Caco-2 (cell line): Measurements from ENCODE around the gene DPF3. TPM values are rescaled to one million over a fixed set of nuclear protein-coding genes. Genes with fewer than 3 reads are reported as not detected.

Experiments used
- BruUV-seq: library from RNA; stranded (reverse); fragments of 400-500 nt; replicated peaks from 2 replicates; lab custom pipeline; 2021; lab: Mats Ljungman, UMichigan
- CTCF ChIA-PET: fragments of 300-600 bp; sonication (Branson Sonifier 250); formaldehyde crosslinking; loops from one replicate; lab custom pipeline; 2022; ENCODE audit warnings: antibody characterized with exemption; lab: Charles Lee
- POLR2A ChIA-PET: fragments of 300-600 bp; sonication (Branson Sonifier 250); formaldehyde crosslinking; loops from one replicate; lab custom pipeline; 2022; ENCODE audit warnings: antibody characterized with exemption; lab: Charles Lee
- DNase-seq, 2 experiments: peaks; one replicate each; pipeline versions ENCODE4 v3.0.0 to v3.0.0-alpha.2; 2020 to 2022
- H3K27me3 ChIP-seq: replicated peaks from 2 replicates; pipeline ENCODE4 v1.6.0; 2011; ENCODE audit warnings: low read length; ENCODE audit not compliant: control insufficient read depth, insufficient read depth
- H3K36me3 ChIP-seq: 2 replicates; pipeline ENCODE4 v1.5.1; 2011; ENCODE audit warnings: low read length; ENCODE audit not compliant: control insufficient read depth, insufficient read depth
- H3K4me1 ChIP-seq: fragments of 250-450 bp; sonication (Bioruptor Pico); 2 replicates; pipeline ENCODE4 v1.5.1; 2020; ENCODE audit warnings: mild to moderate bottlenecking
- H3K4me3 ChIP-seq: 2 replicates; pipeline ENCODE4 v1.5.1; 2011; ENCODE audit warnings: low read depth, mild to moderate bottlenecking, control low read depth, low read length
- H3K9me3 ChIP-seq: fragments of 250-450 bp; sonication (Bioruptor Pico); 2 replicates; pipeline ENCODE4 v1.5.1; 2020; ENCODE audit warnings: mild to moderate bottlenecking, moderate library complexity
- H3K27ac Mint-ChIP-seq: one replicate; pipeline ENCODE4 v1.8.0; 2022; ENCODE audit warnings: mixed read lengths; ENCODE audit not compliant: unreplicated experiment
- H3K27me3 Mint-ChIP-seq: one replicate; pipeline ENCODE4 v1.8.0; 2022; ENCODE audit warnings: mixed read lengths; ENCODE audit not compliant: insufficient read depth, unreplicated experiment
- H3K36me3 Mint-ChIP-seq: one replicate; pipeline ENCODE4 v1.8.0; 2022; ENCODE audit warnings: mild to moderate bottlenecking, mixed read lengths; ENCODE audit not compliant: insufficient read depth, unreplicated experiment
- H3K4me1 Mint-ChIP-seq: one replicate; pipeline ENCODE4 v1.8.0; 2022; ENCODE audit warnings: low read depth, mixed read lengths; ENCODE audit not compliant: unreplicated experiment
- H3K4me3 Mint-ChIP-seq: one replicate; pipeline ENCODE4 v1.8.0; 2022; ENCODE audit warnings: mild to moderate bottlenecking, moderate library complexity, mixed read lengths; ENCODE audit not compliant: unreplicated experiment
- H3K9me3 Mint-ChIP-seq: one replicate; pipeline ENCODE4 v1.8.0; 2022; ENCODE audit warnings: mixed read lengths; ENCODE audit not compliant: unreplicated experiment
- CTCF ChIP-seq, 2 experiments: fragments of 200-600 bp in 1 of 2; IDR thresholded peaks; 1 replicate in 1 of 2; 2 replicates in 1 of 2; pipeline versions ENCODE4 v1.5.1 to v1.8.0; 2011 to 2022; ENCODE audit warnings: antibody characterized with exemption in 1 of 2, control low read depth in 1 of 2, inconsistent platforms in 1 of 2, low read depth in 1 of 2, low read length in 1 of 2, mild to moderate bottlenecking in 1 of 2, moderate library complexity in 1 of 2; ENCODE audit not compliant: insufficient read depth in 1 of 2, severe bottlenecking in 1 of 2, unreplicated experiment in 1 of 2
- intact Hi-C: fragments of 100-400 bp; cut with micrococcal nuclease; formaldehyde crosslinking; loops from one replicate; pipeline ENCODE4 v1.10.0; 2022; ENCODE audit not compliant: unreplicated experiment
- total RNA-seq: library from RNA; stranded (reverse); gene quantifications from 2 replicates; pipeline ENCODE4 v1.2.3, GENCODE V29; 2022

DPF3 gene
- total RNA-seq, 1 experiment from 2014 or later: not detected

GRCh38 chr14:72849222-72849621 is 44.7 kb downstream of the DPF3 start:
- Mint-ChIP-seq H3K4me1 (peaks cover 8% of the 10 kb centered on the region), H3K27me3 (peaks cover 7% of the 10 kb centered on the region), H3K9me3 (no peaks in the 10 kb centered on the region), H3K36me3 (no peaks in the 10 kb centered on the region), H3K27ac (no peak overlapping the region), H3K4me3 (no peak overlapping the region)
- ChIA-PET CTCF (no interaction called here), POLR2A (no interaction called here)
- Histone ChIP-seq H3K36me3 (no peaks in the 10 kb centered on the region), H3K27me3 (no peaks in the 10 kb centered on the region), H3K9me3 (no peaks in the 10 kb centered on the region), H3K4me3 (no peak overlapping the region), H3K4me1 (no peaks in the 10 kb centered on the region)
- no peak for DNase-seq
- intact Hi-C loops: no loop called here
- no TSS peak for BruUV-seq
- TF ChIP-seq CTCF (IDR thresholded peaks at IDR 0.05; ENCODE audit: insufficient read depth in 1 of 2, low read depth in 1 of 2, low read length in 1 of 2, severe bottlenecking in 1 of 2, unreplicated experiment in 1 of 2): no peak

- Mint-ChIP-seq H3K4me3 (no peak overlapping the region), H3K4me1 (peaks cover 8% of the 10 kb centered on the region), H3K9me3 (no peaks in the 10 kb centered on the region), H3K27ac (no peak overlapping the region), H3K27me3 (peaks cover 7% of the 10 kb centered on the region), H3K36me3 (no peaks in the 10 kb centered on the region)
- no peaks in the 10 kb centered on the region for H3K36me3 ChIP-seq
- ChIA-PET CTCF (no interaction called here), POLR2A (no interaction called here)
- H3K27me3 ChIP-seq: no peaks in the 10 kb centered on the region
- TF ChIP-seq CTCF (IDR thresholded peaks at IDR 0.05; ENCODE audit: insufficient read depth in 1 of 2, low read depth in 1 of 2, low read length in 1 of 2, severe bottlenecking in 1 of 2, unreplicated experiment in 1 of 2): no peak
- H3K9me3 ChIP-seq: no peaks in the 10 kb centered on the region
- H3K4me1 ChIP-seq: no peaks in the 10 kb centered on the region
- no peak for DNase-seq
- intact Hi-C loops: no loop called here
- BruUV-seq: no TSS peak
- no peak overlapping the region for H3K4me3 ChIP-seq
Observed at GRCh38 chr14:72847721-72848120, 46.2 kb downstream of the DPF3 start.

GRCh38 chr14:72845683-72846082 is 48.2 kb downstream of the DPF3 start:
- no peak for TF ChIP-seq CTCF (IDR thresholded peaks at IDR 0.05; ENCODE audit: insufficient read depth in 1 of 2, low read depth in 1 of 2, low read length in 1 of 2, severe bottlenecking in 1 of 2, unreplicated experiment in 1 of 2)
- peaks cover 4% of the 10 kb centered on the region for H3K27me3 Mint-ChIP-seq
- H3K36me3 Mint-ChIP-seq: no peaks in the 10 kb centered on the region
- Histone ChIP-seq H3K4me1 (no peaks in the 10 kb centered on the region), H3K36me3 (no peaks in the 10 kb centered on the region), H3K4me3 (no peak overlapping the region), H3K9me3 (no peaks in the 10 kb centered on the region), H3K27me3 (no peaks in the 10 kb centered on the region)
- BruUV-seq: no TSS peak
- H3K4me3 Mint-ChIP-seq: no peak overlapping the region
- H3K9me3 Mint-ChIP-seq: no peaks in the 10 kb centered on the region
- intact Hi-C loops: no loop called here
- no peak overlapping the region for H3K27ac Mint-ChIP-seq
- H3K4me1 Mint-ChIP-seq: peaks cover 5% of the 10 kb centered on the region
- ChIA-PET CTCF (no interaction called here), POLR2A (no interaction called here)
- no peak for DNase-seq
